Hepatocyte (in vitro differentiated cells): ENCODE data around the gene TIGD3. TPM values are rescaled to one million over a fixed set of nuclear protein-coding genes. Genes with fewer than 3 reads are reported as not detected.
A peak's percentile ranks its signal among the peaks of the same experiment; 100 is the strongest.

Experiments
- DNase-seq: peaks from one replicate; pipeline ENCODE4 v3.0.0-alpha.2; 2016; ENCODE audit warnings: low spot score
- H2AFZ ChIP-seq: fragments of 200-600 bp; sonication (generic); 2 replicates; pipeline ENCODE4 v1.6.0; 2016; ENCODE audit warnings: antibody characterized with exemption, mild to moderate bottlenecking
- H3K27ac ChIP-seq: fragments of 200-600 bp; sonication (generic); 2 replicates; pipeline ENCODE4 v1.5.1; 2016; ENCODE audit warnings: mild to moderate bottlenecking
- H3K27me3 ChIP-seq: fragments of 200-600 bp; sonication (generic); 2 replicates; pipeline ENCODE4 v1.6.1; 2016
- H3K36me3 ChIP-seq: fragments of 200-600 bp; sonication (generic); replicated peaks from 2 replicates; pipeline ENCODE4 v1.5.1; 2016; ENCODE audit warnings: low read depth; ENCODE audit not compliant: insufficient read depth
- H3K4me1 ChIP-seq: fragments of 200-600 bp; sonication (generic); 2 replicates; pipeline ENCODE4 v1.5.1; 2016; ENCODE audit warnings: mild to moderate bottlenecking, moderate library complexity; ENCODE audit not compliant: insufficient read depth
- H3K4me2 ChIP-seq: fragments of 200-600 bp; sonication (generic); 2 replicates; pipeline ENCODE4 v1.6.0; 2016
- H3K4me3 ChIP-seq: fragments of 200-600 bp; sonication (generic); 2 replicates; pipeline ENCODE4 v1.5.1; 2016; ENCODE audit warnings: mild to moderate bottlenecking
- H3K79me2 ChIP-seq: fragments of 200-600 bp; sonication (generic); 2 replicates; pipeline ENCODE4 v1.6.0; 2017; ENCODE audit warnings: mild to moderate bottlenecking
- H3K9me2 ChIP-seq: fragments of 200-600 bp; sonication (generic); replicated peaks from 2 replicates; pipeline ENCODE4 v1.6.0; 2017; ENCODE audit warnings: mild to moderate bottlenecking; ENCODE audit not compliant: insufficient read depth
- H3K9me3 ChIP-seq: fragments of 200-600 bp; sonication (generic); 2 replicates; pipeline ENCODE4 v1.5.1; 2016; ENCODE audit warnings: low read depth, mild to moderate bottlenecking
- H4K20me1 ChIP-seq: fragments of 200-600 bp; sonication (generic); 2 replicates; pipeline ENCODE4 v1.6.0; 2016; ENCODE audit warnings: mild to moderate bottlenecking; ENCODE audit not compliant: insufficient read depth, poor library complexity, severe bottlenecking
- EZH2 ChIP-seq: fragments of 200-600 bp; sonication (generic); IDR thresholded peaks from 2 replicates; pipeline ENCODE4 v1.6.1; 2016; ENCODE audit warnings: antibody characterized with exemption, mild to moderate bottlenecking, borderline replicate concordance
- EZH2phosphoT487 ChIP-seq: fragments of 200-600 bp; sonication (generic); IDR thresholded peaks from one replicate; pipeline ENCODE4 v1.6.1; 2018; ENCODE audit warnings: antibody characterized with exemption, mild to moderate bottlenecking, low read depth, moderate library complexity; ENCODE audit not compliant: unreplicated experiment, severe bottlenecking
- WGBS: methylation state at CpG from one replicate; pipeline ENCODE4 v1.1.6; 2016; ENCODE audit warnings: low lambda C conversion rate; ENCODE audit errors: missing lambda C conversion rate; 5-methylcytosine and 5-hydroxymethylcytosine counted together
- polyA plus RNA-seq: library from polyadenylated mRNA; unstranded; fragments of >200 nt; fragmentation: Nextera tagmentation; extraction: Ambion mirVana; gene quantifications from 2 replicates; pipeline ENCODE4 v1.2.1, GENCODE V29; 2016
- total RNA-seq: library from RNA; depleted of rRNA; stranded (reverse); fragments of >200 nt; gene quantifications from 2 replicates; pipeline ENCODE4 v1.2.3, GENCODE V29; 2014
- TF ChIP-seq, protein P1 (sequence below): fragments of 200-600 bp; sonication (generic); IDR thresholded peaks from 2 replicates; pipeline ENCODE4 v1.5.1; 2016; ENCODE audit warnings: antibody characterized with exemption, mild to moderate bottlenecking; ENCODE audit not compliant: poor library complexity

TIGD3 gene
- total and polyA plus RNA-seq, 2 experiments from 2014 or later, result 1.7 to 2.0 TPM

DNA sequence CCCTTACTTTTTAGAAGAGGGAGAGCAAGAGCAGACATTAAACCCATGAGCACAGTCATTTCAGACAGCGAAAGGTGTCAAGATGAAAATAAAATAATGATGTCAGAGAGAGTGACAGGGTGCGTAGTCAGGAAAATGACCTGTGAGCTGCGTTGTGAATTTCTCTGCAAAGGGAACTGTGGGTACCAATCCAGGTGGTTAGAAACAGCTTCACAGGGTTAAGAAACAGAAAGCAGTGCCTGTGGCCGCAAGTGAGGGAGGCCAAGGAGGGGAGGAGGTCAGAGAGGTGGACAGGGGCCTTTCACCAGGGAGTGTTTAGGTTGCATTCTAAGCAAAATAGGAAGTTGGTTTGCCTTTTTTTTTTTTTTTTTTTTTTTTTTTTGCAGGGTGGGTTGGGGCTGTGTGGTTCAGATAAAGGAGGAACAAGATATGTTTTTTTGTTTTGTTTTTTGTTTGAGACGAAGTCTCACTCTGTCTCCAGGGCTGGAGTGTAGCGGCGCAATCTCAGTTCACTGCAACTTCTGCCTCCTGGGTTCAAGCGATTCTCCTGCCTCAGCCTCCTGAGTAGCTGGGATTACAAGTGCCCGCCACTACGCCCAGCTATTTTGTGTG lies 7.9 kb downstream of the TIGD3 start:
- Histone ChIP-seq H2AFZ (no peak overlapping the region), H3K27ac (no peak overlapping the region), H3K9me3 (no peaks in the 10 kb centered on the region), H3K4me3 (no peak overlapping the region), H3K36me3 (no peaks in the 10 kb centered on the region), H4K20me1 (no peaks in the 10 kb centered on the region), H3K4me2 (no peak overlapping the region), H3K9me2 (no peaks in the 10 kb centered on the region), H3K27me3 (no peaks in the 10 kb centered on the region), H3K79me2 (peaks cover 4% of the 10 kb centered on the region), H3K4me1 (peaks cover 9% of the 10 kb centered on the region)
- WGBS, result 89% methylated on average over 10 of the region's 10 CpGs
- no peak for TF ChIP-seq EZH2phosphoT487
- no peak for TF ChIP-seq EZH2
- TF ChIP-seq, protein P1, sequence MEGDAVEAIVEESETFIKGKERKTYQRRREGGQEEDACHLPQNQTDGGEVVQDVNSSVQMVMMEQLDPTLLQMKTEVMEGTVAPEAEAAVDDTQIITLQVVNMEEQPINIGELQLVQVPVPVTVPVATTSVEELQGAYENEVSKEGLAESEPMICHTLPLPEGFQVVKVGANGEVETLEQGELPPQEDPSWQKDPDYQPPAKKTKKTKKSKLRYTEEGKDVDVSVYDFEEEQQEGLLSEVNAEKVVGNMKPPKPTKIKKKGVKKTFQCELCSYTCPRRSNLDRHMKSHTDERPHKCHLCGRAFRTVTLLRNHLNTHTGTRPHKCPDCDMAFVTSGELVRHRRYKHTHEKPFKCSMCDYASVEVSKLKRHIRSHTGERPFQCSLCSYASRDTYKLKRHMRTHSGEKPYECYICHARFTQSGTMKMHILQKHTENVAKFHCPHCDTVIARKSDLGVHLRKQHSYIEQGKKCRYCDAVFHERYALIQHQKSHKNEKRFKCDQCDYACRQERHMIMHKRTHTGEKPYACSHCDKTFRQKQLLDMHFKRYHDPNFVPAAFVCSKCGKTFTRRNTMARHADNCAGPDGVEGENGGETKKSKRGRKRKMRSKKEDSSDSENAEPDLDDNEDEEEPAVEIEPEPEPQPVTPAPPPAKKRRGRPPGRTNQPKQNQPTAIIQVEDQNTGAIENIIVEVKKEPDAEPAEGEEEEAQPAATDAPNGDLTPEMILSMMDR, result no peak
- DNase-seq, result no peak

- Histone ChIP-seq H3K9me3 (no peaks in the 10 kb centered on the region), H3K79me2 (peaks cover 4% of the 10 kb centered on the region), H3K36me3 (no peaks in the 10 kb centered on the region), H3K27ac (no peak overlapping the region), H2AFZ (no peak overlapping the region), H3K4me3 (no peak overlapping the region), H4K20me1 (no peaks in the 10 kb centered on the region), H3K4me2 (no peak overlapping the region), H3K4me1 (peaks cover 6% of the 10 kb centered on the region), H3K27me3 (no peaks in the 10 kb centered on the region), H3K9me2 (no peaks in the 10 kb centered on the region)
- DNase-seq, result no peak
- WGBS, result 95% methylated on average over 6 of the region's 6 CpGs
- TF ChIP-seq, protein P1, result no peak
- no peak for TF ChIP-seq EZH2phosphoT487
Measured at GRCh38 chr11:65362966-65363365, 8.4 kb downstream of the TIGD3 start.

DNA sequence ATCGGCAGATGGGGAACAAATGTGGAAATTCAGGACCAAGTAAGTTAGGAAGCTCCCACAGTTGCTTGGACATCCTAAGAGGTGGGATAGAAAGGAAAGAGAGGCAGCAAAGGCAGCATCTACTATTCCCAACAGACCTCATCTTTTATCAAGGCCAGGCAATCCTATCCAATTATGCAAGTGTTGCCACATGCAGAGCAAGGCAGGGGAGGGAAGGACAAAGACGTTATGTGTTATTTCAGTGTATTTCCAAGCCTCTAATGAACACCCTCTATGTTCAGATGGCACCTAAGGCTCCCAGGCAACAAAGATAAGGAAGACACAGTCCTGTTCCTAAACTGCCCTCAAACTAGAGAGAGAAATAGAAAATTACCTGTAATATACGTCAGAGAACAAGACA lies 9.2 kb downstream of the TIGD3 start:
- Histone ChIP-seq H3K36me3 (no peaks in the 10 kb centered on the region), H3K9me2 (no peaks in the 10 kb centered on the region), H3K27me3 (no peaks in the 10 kb centered on the region), H4K20me1 (no peaks in the 10 kb centered on the region), H2AFZ (no peak overlapping the region), H3K27ac (no peak overlapping the region), H3K4me3 (no peak overlapping the region), H3K4me1 (peaks cover 6% of the 10 kb centered on the region), H3K79me2 (peaks cover 8% of the 10 kb centered on the region), H3K4me2 (no peak overlapping the region), H3K9me3 (no peaks in the 10 kb centered on the region)
- DNase-seq, result no peak
- WGBS, result 76% methylated on average over 3 of the region's 3 CpGs
- TF ChIP-seq EZH2phosphoT487, result no peak
- TF ChIP-seq EZH2, result no peak
- TF ChIP-seq, protein P1, result no peak

GRCh38 chr11:65366340-65366773 lies 11.8 kb downstream of the TIGD3 start:
- peaks cover 11% of the 10 kb centered on the region for H3K4me1 ChIP-seq
- no peaks in the 10 kb centered on the region for H4K20me1 ChIP-seq
- 3% methylated on average over 4 of the region's 4 CpGs for WGBS
- TF ChIP-seq EZH2phosphoT487, result no peak
- TF ChIP-seq, protein P1, result peak; percentile 74
- no peak overlapping the region for H3K4me3 ChIP-seq
- H2AFZ ChIP-seq, result no peak overlapping the region
- no peaks in the 10 kb centered on the region for H3K27me3 ChIP-seq
- peak; percentile 87 for DNase-seq
- H3K4me2 ChIP-seq, result peak overlapping the region; percentile 55
- peaks cover 8% of the 10 kb centered on the region for H3K79me2 ChIP-seq
- H3K27ac ChIP-seq, result peak overlapping the region; percentile 61
- no peaks in the 10 kb centered on the region for H3K36me3 ChIP-seq
- H3K9me3 ChIP-seq, result no peaks in the 10 kb centered on the region
- H3K9me2 ChIP-seq, result no peaks in the 10 kb centered on the region
